NCI-H2227 (cell line): ENCODE results near the gene ZBTB16.

Experiments used
- DNase-seq: peaks from one replicate; lab custom pipeline; 2025; ENCODE audit not compliant: unreplicated experiment; lab: John Stamatoyannopoulos, UW

Gene ZBTB16

DNA sequence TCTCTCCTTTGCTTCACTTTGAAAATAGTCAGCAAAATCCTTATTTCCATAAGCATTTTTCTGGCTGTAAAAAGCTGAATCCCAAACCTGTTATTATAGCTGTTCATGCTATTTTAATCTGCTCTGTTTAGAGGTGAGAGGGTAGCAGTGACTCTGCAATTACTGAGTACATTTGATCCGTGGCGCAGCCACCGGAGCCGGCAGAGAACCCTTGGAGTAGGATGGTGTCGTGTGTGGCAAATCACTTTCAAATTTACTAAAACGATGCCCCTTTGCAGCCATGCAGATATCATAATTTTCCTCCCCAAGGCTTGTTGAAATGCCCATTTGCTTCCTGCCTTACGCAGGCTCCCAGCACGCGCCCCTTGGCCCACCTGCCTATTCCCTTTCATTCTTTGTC is 69.6 kb downstream of the ZBTB16 start:
- DNase-seq: peak; percentile 83

DNA sequence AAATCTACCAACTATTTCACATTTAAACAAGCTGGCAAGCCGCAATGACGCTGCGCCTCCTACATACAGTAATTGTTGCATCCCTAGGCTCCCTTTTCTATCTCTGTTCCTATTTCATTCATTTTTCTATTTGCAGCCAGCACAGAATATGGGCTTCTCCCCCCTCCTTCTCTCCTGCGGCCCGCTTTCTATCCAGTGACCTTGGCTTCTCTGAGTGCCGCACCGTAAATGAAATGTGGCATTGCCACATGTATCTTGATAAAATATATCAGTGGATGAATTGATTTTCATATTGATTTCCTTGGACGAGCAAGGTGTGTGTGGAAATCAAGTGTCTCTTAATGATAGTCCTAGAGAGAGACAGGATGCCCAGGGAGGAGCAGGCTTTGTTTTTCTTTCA is 70.2 kb downstream of the ZBTB16 start:
- peak; percentile 23 for DNase-seq

- no peak for DNase-seq
Measured at GRCh38 chr11:114130115-114130576, 70.6 kb downstream of the ZBTB16 start.

GRCh38 chr11:114130629-114131277 is 71.2 kb downstream of the ZBTB16 start:
- DNase-seq: peak; percentile 8

GRCh38 chr11:114131461-114131864 is 72.0 kb downstream of the ZBTB16 start:
- DNase-seq: no peak

- no peak for DNase-seq
Measured at GRCh38 chr11:114132417-114132816, 72.9 kb downstream of the ZBTB16 start.

DNA sequence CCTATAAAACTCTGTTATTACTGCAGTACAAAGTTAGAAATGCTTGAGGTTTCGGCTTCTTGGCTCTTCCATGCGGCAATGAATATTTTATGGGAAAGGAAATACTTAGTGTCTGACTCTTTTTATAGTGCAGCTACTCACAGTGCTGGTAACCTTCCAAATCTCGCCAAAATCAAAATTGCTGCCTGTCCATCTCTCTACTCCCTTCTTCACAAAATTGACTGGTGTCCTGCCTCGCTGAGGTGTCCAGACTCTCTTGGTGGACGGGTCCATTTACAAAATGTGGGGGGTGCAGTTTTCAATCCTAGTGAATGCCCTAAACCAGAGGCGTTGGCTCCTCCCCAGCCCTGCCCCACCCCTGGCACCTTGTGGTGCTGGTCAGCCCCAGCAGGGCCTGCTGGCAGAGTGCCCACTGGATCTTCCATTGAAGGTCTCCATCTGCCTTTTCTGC is 73.5 kb downstream of the ZBTB16 start:
- no peak for DNase-seq

GRCh38 chr11:114133548-114134329 is 74.2 kb downstream of the ZBTB16 start:
- DNase-seq: no peak

GRCh38 chr11:114134870-114135269 is 75.4 kb downstream of the ZBTB16 start:
- DNase-seq: no peak

GRCh38 chr11:114135737-114136151 is 76.2 kb downstream of the ZBTB16 start:
- DNase-seq: no peak

DNA sequence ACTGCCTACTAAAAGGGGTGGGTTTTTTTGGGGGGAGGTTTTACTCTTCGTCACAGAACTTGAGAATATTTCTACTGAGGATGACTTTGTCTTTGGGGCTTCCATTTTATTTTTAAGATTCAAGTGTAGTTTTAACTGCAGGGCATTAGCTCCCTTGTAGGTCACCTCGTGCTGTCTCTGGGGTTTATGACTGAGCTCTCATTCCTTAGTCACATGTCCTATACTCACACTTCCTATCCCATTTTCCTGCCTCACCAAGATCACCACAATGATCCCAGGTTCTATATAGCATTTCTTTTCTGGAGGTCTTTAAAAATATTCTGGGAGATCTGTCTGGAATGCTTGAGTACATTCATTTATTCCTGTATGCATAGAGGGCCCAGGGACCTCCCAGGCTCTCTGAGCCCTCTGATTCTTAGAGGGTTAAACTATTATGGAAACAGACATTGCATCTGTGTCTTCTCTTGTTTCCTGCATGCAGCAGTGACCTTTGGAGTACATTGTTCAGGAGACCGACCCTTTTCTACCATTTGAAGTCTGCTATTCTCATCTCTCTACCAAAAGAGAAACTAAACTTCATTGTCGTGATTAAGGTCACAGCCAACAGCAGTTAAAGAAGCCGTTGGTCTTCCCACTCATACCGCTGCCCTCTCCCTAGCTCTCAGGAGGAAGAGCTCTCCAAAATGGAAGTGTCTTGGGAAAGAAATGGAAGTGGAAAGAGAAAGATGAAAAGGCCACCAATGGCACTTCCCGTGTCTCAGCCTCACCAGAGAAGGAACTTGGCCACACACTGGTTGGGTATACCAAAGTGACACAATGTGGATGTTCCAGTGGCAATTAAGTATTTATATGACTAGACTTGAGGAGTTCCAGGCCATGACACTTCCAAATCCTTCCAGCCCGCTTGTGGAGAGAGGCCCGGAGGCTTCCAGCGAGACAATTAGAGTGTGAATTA is 77.5 kb downstream of the ZBTB16 start:
- no peak for DNase-seq

- DNase-seq: no peak
Measured at GRCh38 chr11:114137838-114138237, 78.3 kb downstream of the ZBTB16 start.

- no peak for DNase-seq
Measured at GRCh38 chr11:114138411-114138810, 78.9 kb downstream of the ZBTB16 start.

DNA sequence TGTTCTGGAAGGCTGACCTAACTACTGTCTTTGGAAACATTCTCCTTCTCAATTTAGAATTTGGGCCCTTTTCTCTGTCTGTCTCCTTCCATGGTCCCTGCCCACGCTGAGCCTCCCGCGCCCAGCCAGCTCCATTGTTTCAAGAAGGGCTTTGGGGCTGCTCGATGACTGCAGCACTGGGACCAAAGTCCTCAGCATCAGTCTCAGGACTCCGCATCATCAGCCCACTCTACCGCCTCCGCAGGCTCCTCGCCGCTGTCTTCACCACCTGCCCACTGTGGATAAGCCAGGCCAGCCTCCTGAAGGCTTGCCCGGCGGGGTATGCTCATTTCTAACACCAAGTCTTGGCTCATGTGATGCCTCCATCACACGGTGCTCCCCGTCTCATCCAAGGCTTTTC is 81.3 kb downstream of the ZBTB16 start:
- DNase-seq: no peak

- DNase-seq: peak; percentile 73
Measured at GRCh38 chr11:114141863-114142580, 82.5 kb downstream of the ZBTB16 start.

DNA sequence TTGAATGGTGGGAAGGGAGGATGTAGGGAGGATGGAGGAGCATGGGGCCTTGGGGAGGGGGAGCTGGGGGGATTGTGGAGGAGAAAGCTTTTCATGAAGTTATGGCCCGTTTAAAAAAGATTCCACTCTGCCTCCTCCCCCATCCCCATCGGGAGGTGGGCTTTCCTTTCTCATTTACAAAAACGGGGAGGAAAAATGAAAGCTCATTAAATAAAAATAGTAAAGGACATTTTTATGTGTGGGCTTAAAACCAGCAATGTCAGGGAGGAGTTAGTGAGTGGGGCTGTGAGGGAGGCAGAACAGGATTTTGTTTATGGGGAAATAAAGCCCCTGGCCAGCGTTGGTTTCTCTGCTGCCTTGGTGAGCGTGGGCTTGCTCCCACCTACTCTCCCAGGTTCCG is 83.2 kb downstream of the ZBTB16 start:
- DNase-seq: no peak

DNA sequence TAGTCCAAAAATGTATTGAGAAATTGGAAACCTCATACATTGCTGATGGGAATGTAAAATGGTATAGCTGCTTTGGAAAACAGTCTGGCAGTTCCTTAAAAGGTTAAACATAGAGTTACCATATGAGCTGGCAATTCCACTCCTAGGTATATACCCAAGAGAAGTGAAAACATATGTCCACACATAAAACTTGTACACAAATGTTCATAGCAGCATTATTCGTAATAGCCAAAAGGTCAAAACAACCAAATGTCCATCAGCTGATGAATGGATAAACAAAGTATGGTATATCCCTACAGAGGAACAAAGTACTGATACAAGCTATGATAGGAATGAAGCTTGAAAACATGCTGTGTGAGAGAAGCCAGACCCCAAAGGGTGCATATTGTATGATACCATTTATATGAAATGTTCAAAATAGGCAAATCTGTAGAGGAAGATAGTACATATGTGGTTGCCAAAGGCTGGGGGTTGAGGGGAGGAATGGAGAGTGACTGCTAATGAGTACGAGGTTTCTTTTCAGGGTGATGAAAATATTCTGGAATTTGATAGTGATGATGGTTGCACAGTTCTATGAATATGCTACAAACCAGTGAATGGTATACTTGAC is 85.8 kb downstream of the ZBTB16 start:
- no peak for DNase-seq

DNA sequence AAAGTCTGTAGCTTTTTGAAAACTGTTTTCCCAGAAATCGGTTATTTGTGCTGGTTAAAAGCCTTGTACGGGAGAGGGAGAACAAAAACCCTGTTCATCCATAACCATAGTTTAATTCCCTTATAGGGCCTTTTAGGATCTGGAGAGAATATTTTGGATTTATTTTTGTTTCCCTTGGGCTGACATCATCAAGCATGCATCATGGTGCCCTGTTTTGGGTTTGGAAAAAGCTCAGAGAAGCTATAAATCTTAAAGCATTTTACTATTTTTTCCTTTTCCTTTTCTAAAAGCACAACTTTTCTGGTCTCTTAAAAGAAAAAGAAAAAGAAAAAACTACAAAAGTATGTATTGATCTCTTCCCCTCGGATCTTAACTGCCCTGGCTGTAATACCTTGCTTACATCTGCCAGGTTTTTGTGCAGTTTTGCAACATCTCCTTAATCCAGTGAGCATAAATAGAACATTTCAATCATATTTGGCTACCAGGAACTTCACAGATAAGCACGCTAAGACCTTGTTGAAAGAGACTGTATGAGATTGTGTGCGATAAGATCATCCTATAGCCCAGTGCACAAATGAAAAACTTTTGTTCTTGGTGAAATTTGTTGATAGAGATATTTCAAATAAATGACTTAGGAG is 88.0 kb downstream of the ZBTB16 start:
- no peak for DNase-seq

- DNase-seq: no peak
Measured at GRCh38 chr11:114148013-114148382, 88.5 kb downstream of the ZBTB16 start.
